ENCODE results near the gene BEAN1.
"Not testable (repeated sequence)": the region's sequence is repeated elsewhere in the genome, so short reads cannot be mapped to it uniquely, and the experiment has no call there.

The BEAN1 gene

GRCh38 chr16:66509576-66509975 lies 82.5 kb downstream of the BEAN1 start:
- H3K4me3 ChIP-seq (ENCODE audit: low read depth, low read length), result no peak overlapping the region
- TF ChIP-seq, protein P1, sequence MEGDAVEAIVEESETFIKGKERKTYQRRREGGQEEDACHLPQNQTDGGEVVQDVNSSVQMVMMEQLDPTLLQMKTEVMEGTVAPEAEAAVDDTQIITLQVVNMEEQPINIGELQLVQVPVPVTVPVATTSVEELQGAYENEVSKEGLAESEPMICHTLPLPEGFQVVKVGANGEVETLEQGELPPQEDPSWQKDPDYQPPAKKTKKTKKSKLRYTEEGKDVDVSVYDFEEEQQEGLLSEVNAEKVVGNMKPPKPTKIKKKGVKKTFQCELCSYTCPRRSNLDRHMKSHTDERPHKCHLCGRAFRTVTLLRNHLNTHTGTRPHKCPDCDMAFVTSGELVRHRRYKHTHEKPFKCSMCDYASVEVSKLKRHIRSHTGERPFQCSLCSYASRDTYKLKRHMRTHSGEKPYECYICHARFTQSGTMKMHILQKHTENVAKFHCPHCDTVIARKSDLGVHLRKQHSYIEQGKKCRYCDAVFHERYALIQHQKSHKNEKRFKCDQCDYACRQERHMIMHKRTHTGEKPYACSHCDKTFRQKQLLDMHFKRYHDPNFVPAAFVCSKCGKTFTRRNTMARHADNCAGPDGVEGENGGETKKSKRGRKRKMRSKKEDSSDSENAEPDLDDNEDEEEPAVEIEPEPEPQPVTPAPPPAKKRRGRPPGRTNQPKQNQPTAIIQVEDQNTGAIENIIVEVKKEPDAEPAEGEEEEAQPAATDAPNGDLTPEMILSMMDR (IDR thresholded peaks at IDR 0.05; ENCODE audit: borderline replicate concordance, insufficient read depth, low read depth, low read length), result no peak

DNA sequence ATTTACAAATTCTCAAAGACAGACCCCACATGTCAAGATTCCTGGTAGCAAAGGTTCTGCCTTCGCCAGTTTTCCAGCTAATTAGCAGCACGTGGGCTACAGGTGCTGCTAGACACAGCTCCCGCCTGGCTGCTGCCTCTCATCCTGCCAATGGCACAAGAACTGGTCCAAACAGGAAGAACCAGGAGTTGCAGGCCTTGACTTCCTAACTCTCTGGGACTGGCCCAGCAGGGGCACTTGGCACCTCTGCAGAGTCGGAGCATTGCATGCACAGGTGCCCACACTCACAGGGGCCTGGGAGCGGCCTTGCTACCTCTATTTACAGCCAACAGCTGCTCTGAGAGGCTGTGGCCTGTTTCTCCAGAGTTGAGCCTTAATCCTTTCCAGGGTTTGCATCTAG lies 83.2 kb downstream of the BEAN1 start:
- no peak overlapping the region for H3K4me3 ChIP-seq (ENCODE audit: low read depth, low read length)
- TF ChIP-seq, protein P1 (IDR thresholded peaks at IDR 0.05; ENCODE audit: borderline replicate concordance, insufficient read depth, low read depth, low read length), result no peak

DNA sequence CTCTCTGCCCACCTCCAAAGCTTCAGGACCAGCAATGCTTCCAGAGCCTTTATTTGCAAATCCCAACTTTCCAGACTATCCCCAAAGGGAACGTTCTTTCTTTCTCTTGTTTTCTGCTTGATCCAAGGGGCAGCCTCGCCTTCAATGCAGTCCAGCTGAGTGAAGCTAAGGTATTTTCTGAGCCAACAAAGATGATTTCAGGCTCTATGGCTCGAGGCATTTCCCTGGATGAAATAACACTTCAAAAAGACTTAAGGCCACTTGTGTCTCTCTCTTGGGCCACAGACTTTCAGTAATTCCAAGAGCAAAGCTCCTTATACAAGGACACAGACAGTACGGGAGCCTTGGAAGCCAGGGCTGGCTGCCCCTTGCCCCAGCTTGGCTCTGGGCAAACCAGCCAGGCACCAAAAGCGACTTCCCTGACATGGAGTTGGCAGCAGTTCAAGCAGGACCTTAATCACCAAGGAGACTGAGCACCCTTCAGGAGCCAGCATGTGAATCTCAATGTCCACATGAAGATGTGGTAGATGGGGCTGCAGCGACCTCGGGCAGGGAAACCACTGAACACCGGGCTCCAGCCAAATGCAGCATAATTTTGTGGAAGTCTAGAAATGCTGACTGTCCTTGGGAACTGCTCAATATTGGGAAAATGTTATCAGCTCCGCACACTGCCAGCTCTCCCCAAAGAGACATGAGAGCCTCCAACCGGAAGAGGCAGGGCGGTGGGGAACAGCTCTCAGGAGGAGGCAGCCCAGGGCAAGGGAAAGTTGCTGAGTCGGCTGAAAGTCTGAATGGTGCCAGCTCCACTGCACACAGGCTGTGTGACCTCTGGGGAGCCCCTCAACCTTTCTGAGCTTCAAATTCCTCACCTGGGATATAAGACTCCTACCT lies 83.9 kb downstream of the BEAN1 start:
- TF ChIP-seq, protein P1 (IDR thresholded peaks at IDR 0.05; ENCODE audit: borderline replicate concordance, insufficient read depth, low read depth, low read length), result no peak
- no peak overlapping the region for H3K4me3 ChIP-seq (ENCODE audit: low read depth, low read length)

GRCh38 chr16:66511602-66512271 lies 84.6 kb downstream of the BEAN1 start:
- TF ChIP-seq, protein P1 (IDR thresholded peaks at IDR 0.05; ENCODE audit: borderline replicate concordance, insufficient read depth, low read depth, low read length), result no peak
- H3K4me3 ChIP-seq (ENCODE audit: low read depth, low read length), result no peak overlapping the region

GRCh38 chr16:66512272-66513110 lies 85.4 kb downstream of the BEAN1 start:
- TF ChIP-seq, protein P1 (IDR thresholded peaks at IDR 0.05; ENCODE audit: borderline replicate concordance, insufficient read depth, low read depth, low read length), result no peak
- H3K4me3 ChIP-seq (ENCODE audit: low read depth, low read length), result no peak overlapping the region

GRCh38 chr16:66513111-66513723 lies 86.1 kb downstream of the BEAN1 start:
- no peak overlapping the region for H3K4me3 ChIP-seq (ENCODE audit: low read depth, low read length)
- TF ChIP-seq, protein P1 (IDR thresholded peaks at IDR 0.05; ENCODE audit: borderline replicate concordance, insufficient read depth, low read depth, low read length), result no peak

GRCh38 chr16:66514391-66514790 lies 87.3 kb downstream of the BEAN1 start:
- not testable (repeated sequence) for H3K4me3 ChIP-seq (ENCODE audit: low read depth, low read length)

GRCh38 chr16:66514980-66515595 lies 88.0 kb downstream of the BEAN1 start:
- H3K4me3 ChIP-seq (ENCODE audit: low read depth, low read length), result not testable (repeated sequence)
